Astrocyte (in vitro differentiated cells and primary cell): Measurements from ENCODE around the gene BBIP1.

ENCODE experiments used
- EZH2 ChIP-seq: IDR thresholded peaks from 2 replicates; pipeline ENCODE4 v1.6.1; 2012; ENCODE audit warnings: mild to moderate bottlenecking, low read length, inconsistent platforms; ENCODE audit not compliant: insufficient read depth
- TF ChIP-seq, protein P1 (sequence below): IDR thresholded peaks from 2 replicates; pipeline ENCODE4 v1.5.1; 2011; ENCODE audit warnings: low read depth, mild to moderate bottlenecking, inconsistent platforms, low read length, moderate library complexity; ENCODE audit not compliant: insufficient read depth

DNA sequence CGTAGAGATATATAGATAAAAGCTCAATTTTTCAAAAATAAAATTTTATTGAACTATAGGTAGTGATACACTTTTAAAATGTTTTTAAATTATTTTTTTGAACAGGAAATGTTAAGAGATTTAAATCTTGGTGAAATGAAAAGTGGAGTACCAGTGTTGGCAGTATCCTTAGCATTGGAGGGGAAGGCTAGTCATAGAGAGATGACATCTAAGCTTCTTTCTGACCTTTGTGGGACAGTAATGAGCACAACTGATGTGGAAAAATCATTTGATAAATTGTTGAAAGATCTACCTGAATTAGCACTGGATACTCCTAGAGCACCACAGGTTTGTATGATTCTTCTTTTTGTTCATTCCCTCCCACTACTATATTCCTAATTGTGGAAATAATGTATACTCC lies 31.4 kb downstream of the BBIP1 start:
- TF ChIP-seq, protein P1, sequence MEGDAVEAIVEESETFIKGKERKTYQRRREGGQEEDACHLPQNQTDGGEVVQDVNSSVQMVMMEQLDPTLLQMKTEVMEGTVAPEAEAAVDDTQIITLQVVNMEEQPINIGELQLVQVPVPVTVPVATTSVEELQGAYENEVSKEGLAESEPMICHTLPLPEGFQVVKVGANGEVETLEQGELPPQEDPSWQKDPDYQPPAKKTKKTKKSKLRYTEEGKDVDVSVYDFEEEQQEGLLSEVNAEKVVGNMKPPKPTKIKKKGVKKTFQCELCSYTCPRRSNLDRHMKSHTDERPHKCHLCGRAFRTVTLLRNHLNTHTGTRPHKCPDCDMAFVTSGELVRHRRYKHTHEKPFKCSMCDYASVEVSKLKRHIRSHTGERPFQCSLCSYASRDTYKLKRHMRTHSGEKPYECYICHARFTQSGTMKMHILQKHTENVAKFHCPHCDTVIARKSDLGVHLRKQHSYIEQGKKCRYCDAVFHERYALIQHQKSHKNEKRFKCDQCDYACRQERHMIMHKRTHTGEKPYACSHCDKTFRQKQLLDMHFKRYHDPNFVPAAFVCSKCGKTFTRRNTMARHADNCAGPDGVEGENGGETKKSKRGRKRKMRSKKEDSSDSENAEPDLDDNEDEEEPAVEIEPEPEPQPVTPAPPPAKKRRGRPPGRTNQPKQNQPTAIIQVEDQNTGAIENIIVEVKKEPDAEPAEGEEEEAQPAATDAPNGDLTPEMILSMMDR = no peak
- TF ChIP-seq EZH2 = no peak
